KMS-11 (cell line): ENCODE measurements around the gene INPP5E.

ENCODE experiments used
- H2AFZ ChIP-seq: fragments of 200-600 bp; sonication (generic); 2 replicates; pipeline ENCODE4 v1.6.1; 2016; ENCODE audit warnings: antibody characterized with exemption, mixed run types, low read depth
- H3K27ac ChIP-seq: fragments of 200-600 bp; sonication (generic); 2 replicates; pipeline ENCODE4 v1.6.1; 2016; ENCODE audit warnings: mild to moderate bottlenecking, mixed run types
- H3K27me3 ChIP-seq: fragments of 200-600 bp; sonication (generic); 2 replicates; pipeline ENCODE4 v1.6.1; 2017; ENCODE audit warnings: mild to moderate bottlenecking, low read depth, mixed run types, moderate library complexity; ENCODE audit not compliant: insufficient read depth
- H3K36me3 ChIP-seq: fragments of 200-600 bp; sonication (generic); 2 replicates; pipeline ENCODE4 v1.6.1; 2017; ENCODE audit warnings: mild to moderate bottlenecking, mixed run types; ENCODE audit not compliant: insufficient read depth
- H3K4me1 ChIP-seq: fragments of 200-600 bp; sonication (generic); 2 replicates; pipeline ENCODE4 v1.6.1; 2016; ENCODE audit warnings: mild to moderate bottlenecking, low read depth, mixed run types; ENCODE audit not compliant: poor library complexity, severe bottlenecking
- H3K4me2 ChIP-seq: fragments of 200-600 bp; sonication (generic); 2 replicates; pipeline ENCODE4 v1.7.0; 2016; ENCODE audit warnings: mild to moderate bottlenecking, mixed run types
- H3K4me3 ChIP-seq: fragments of 200-600 bp; sonication (generic); IDR thresholded peaks from 2 replicates; pipeline ENCODE4 v1.6.1; 2017; ENCODE audit warnings: low read depth, low read length, mixed read lengths; ENCODE audit not compliant: insufficient read depth
- H3K79me2 ChIP-seq: fragments of 200-600 bp; sonication (generic); 2 replicates; pipeline ENCODE4 v1.6.1; 2016; ENCODE audit warnings: low read depth, mixed run types; ENCODE audit not compliant: insufficient read depth
- H3K9ac ChIP-seq: fragments of 200-600 bp; sonication (generic); 2 replicates; pipeline ENCODE4 v1.6.1; 2016; ENCODE audit warnings: mild to moderate bottlenecking, mixed run types
- H4K20me1 ChIP-seq: fragments of 200-600 bp; sonication (generic); 2 replicates; pipeline ENCODE4 v1.6.1; 2016; ENCODE audit warnings: mild to moderate bottlenecking, mixed run types; ENCODE audit not compliant: insufficient read depth
- CTCF ChIP-seq: fragments of 200-600 bp; sonication (generic); conservative IDR thresholded peaks from 2 replicates; pipeline ENCODE4 v1.6.1; 2017; ENCODE audit warnings: low read depth, mild to moderate bottlenecking, antibody characterized with exemption, low read length, moderate library complexity, mixed read lengths

The INPP5E gene

GRCh38 chr9:136379401-136379800, 60.2 kb downstream of the INPP5E start:
- H3K9ac ChIP-seq: no peak overlapping the region

GRCh38 chr9:136379003-136379287, 60.7 kb downstream of the INPP5E start:
- H3K36me3 ChIP-seq: no peaks in the 10 kb centered on the region
- H4K20me1 ChIP-seq: no peaks in the 10 kb centered on the region
- H3K27me3 ChIP-seq: no peaks in the 10 kb centered on the region
- H3K27ac ChIP-seq: no peak overlapping the region
- TF ChIP-seq CTCF: no peak
- H2AFZ ChIP-seq: no peak overlapping the region
- no peaks in the 10 kb centered on the region for H3K4me1 ChIP-seq
- no peak overlapping the region for H3K4me2 ChIP-seq
- H3K9ac ChIP-seq: no peak overlapping the region
- no peak overlapping the region for H3K4me3 ChIP-seq
- H3K79me2 ChIP-seq: no peaks in the 10 kb centered on the region

More at GRCh38 chr9:136379401-136379800, 60.2 kb downstream of the INPP5E start:
- Histone ChIP-seq H3K27me3 (no peaks in the 10 kb centered on the region), H3K4me3 (no peak overlapping the region), H3K36me3 (no peaks in the 10 kb centered on the region), H4K20me1 (no peaks in the 10 kb centered on the region), H3K27ac (no peak overlapping the region), H3K79me2 (no peaks in the 10 kb centered on the region), H2AFZ (no peak overlapping the region), H3K4me2 (no peak overlapping the region), H3K4me1 (no peaks in the 10 kb centered on the region)
- no peak for TF ChIP-seq CTCF
